GM12874 (cell line): ENCODE results near the gene TNFRSF14.
A peak's percentile ranks its signal among the peaks of the same experiment; 100 is the strongest.

Experiments used
- CTCF ChIP-seq: IDR thresholded peaks from 2 replicates; pipeline ENCODE4 v1.5.1; 2011; ENCODE audit warnings: low read depth, mild to moderate bottlenecking, control low read depth, low read length, moderate library complexity; ENCODE audit not compliant: insufficient read depth

Gene TNFRSF14

DNA sequence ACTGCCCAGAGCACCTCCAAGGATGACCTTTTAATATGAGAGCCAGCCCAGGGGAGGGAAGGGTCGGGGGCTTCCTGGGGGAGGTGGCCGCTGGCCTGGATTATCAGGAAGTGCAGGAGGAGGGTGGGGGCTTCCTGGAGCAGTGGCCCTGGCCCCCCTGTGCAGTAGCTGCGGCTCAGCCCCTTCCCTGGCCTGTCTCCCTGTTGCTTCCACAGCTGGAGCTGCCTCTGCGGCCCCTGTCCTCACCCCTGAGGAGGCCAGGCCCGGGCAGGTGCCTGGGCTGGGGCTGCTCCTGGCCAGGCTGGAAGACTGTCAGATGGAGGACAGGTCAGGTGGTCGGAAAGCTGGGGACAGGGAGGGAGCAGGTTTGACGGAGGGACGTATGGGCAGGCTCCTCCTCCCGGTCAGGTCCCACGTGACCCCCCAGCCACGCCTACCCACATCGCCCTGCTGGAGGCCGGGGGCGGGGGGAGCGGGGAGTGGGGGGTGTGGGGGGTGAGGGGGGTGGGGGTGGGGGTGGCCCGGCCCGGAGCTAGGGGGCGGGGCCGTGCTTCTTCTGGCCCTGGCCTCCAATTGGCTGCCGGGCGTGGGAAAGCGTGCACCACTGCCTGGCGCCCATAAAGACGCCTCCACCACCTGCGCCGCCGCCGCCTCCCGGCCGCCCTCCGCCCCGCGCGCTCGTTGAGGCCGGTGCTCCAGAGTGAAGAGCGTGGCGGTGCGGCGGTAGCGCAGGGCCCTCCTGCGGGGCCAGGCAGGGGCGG lies 10.2 kb upstream of the TNFRSF14 start:
- TF ChIP-seq CTCF, result no peak

GRCh38 chr1:2546515-2547209 lies 9.5 kb upstream of the TNFRSF14 start:
- no peak for TF ChIP-seq CTCF

- TF ChIP-seq CTCF, result no peak
Measured at GRCh38 chr1:2547210-2548067, 8.7 kb upstream of the TNFRSF14 start.

DNA sequence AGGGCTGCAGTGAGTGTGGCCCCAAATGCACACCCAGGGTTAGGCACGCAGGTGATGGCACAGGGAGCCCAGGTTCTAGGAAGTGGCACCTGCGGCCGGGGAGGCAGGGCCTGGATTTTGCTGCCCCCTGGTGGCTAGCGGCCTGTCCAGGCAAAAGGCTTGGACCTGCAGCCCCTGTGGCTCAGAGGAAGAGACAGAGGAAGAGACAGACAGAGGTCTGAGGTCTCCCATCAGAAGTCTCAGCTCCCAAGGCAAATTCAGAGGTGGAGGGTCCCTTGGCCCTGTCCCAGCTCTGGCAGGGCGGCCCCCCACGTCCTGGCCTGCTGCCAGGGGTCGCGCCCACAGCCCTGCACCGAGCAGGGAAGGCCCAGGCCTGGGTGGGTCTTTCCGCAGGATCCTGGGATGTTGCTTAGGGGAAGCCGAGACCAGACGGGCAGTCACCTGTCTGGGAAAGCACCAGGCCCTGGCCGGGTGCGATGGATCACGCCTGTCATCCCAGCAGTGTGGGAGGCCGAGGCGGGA lies 8.0 kb upstream of the TNFRSF14 start:
- peak; percentile 93 for TF ChIP-seq CTCF

DNA sequence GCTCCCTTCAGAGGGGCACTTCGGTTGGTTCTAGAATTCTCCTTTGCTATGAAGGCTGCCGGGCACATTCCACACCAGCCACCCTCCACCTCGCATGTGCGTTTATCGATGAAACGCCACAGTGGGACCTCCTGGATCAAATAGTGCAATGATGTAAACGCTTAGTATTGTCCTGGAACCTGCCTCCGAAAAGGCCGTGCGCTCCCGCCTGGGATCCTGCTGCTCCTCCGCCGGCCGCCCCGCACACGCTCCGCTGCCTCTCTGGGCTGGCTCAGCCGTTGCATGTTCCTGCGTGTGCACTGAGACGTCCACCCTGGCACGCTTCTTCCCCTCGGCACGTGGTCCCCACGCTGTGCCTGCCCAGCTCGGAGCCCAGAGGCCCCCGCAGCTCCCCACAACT lies 4.0 kb upstream of the TNFRSF14 start:
- no peak for TF ChIP-seq CTCF

GRCh38 chr1:2553871-2554620 lies 2.1 kb upstream of the TNFRSF14 start:
- TF ChIP-seq CTCF, result no peak
